Liver (tissue), 9 donors: Measurements from ENCODE around the gene CCSAP. TPM values are rescaled to one million over a fixed set of nuclear protein-coding genes. Genes with fewer than 3 reads are reported as not detected.

Experiments used
- DNase-seq: peaks from one replicate; pipeline ENCODE4 v3.0.0-alpha.2; 2017; ENCODE audit warnings: low spot score
- H3K27ac ChIP-seq, 2 donors: one replicate each; pipeline ENCODE4 v1.7.0; 2013; ENCODE audit warnings: inconsistent platforms in 2 of 2, low read length in 2 of 2, control low read depth in 1 of 2, low read depth in 1 of 2, mild to moderate bottlenecking in 1 of 2
- H3K27me3 ChIP-seq, 4 donors: one replicate each; pipeline versions ENCODE4 v1.6.1 to v1.7.0; 2013; ENCODE audit warnings: low read length in 3 of 4, inconsistent platforms in 1 of 4, mild to moderate bottlenecking in 1 of 4, moderate library complexity in 1 of 4; ENCODE audit not compliant: control insufficient read depth in 4 of 4, insufficient read depth in 4 of 4
- H3K36me3 ChIP-seq, 4 donors: one replicate each; pipeline versions ENCODE4 v1.6.1 to v1.7.0; 2013; ENCODE audit warnings: low read length in 3 of 4, mild to moderate bottlenecking in 3 of 4, low read depth in 1 of 4, moderate library complexity in 1 of 4; ENCODE audit not compliant: control insufficient read depth in 4 of 4, insufficient read depth in 3 of 4
- H3K4me1 ChIP-seq, 4 donors: one replicate each; pipeline versions ENCODE4 v1.6.1 to v1.7.0; 2013; ENCODE audit warnings: low read length in 3 of 4, mild to moderate bottlenecking in 3 of 4, moderate library complexity in 1 of 4; ENCODE audit not compliant: control insufficient read depth in 4 of 4, insufficient read depth in 4 of 4
- H3K4me3 ChIP-seq, 3 donors: one replicate each; pipeline versions ENCODE4 v1.6.1 to v1.7.0; 2013; ENCODE audit warnings: low read length in 3 of 3, control low read depth in 1 of 3, low read depth in 1 of 3, mild to moderate bottlenecking in 1 of 3
- H3K9ac ChIP-seq, 2 donors: one replicate each; pipeline ENCODE4 v1.7.0; 2013; ENCODE audit warnings: low read length in 2 of 2, mild to moderate bottlenecking in 2 of 2, moderate library complexity in 2 of 2, control low read depth in 1 of 2, low read depth in 1 of 2
- H3K9me3 ChIP-seq, 4 donors: one replicate each; pipeline versions ENCODE4 v1.6.1 to v1.7.0; 2013; ENCODE audit warnings: low read length in 3 of 4; ENCODE audit not compliant: control insufficient read depth in 4 of 4
- EGR1 ChIP-seq, 2 donors: IDR thresholded peaks; 2 replicates each; pipeline ENCODE4 v1.6.1; 2016 to 2018; ENCODE audit warnings: antibody characterized with exemption in 2 of 2, low read depth in 2 of 2
- FOXA1 ChIP-seq: IDR thresholded peaks from 2 replicates; pipeline ENCODE4 v1.6.1; 2016; ENCODE audit warnings: antibody characterized with exemption
- FOXA2 ChIP-seq: IDR thresholded peaks from 2 replicates; pipeline ENCODE4 v1.6.1; 2016; ENCODE audit warnings: antibody characterized with exemption
- GABPA ChIP-seq, 2 donors: IDR thresholded peaks in 1 of 2; conservative IDR thresholded peaks in 1 of 2; 2 replicates each; pipeline ENCODE4 v1.6.1; 2016; ENCODE audit warnings: antibody characterized with exemption in 2 of 2, mild to moderate bottlenecking in 1 of 2, moderate library complexity in 1 of 2
- HNF4A ChIP-seq, 2 donors: conservative IDR thresholded peaks; 2 replicates each; pipeline ENCODE4 v1.6.1; 2016; ENCODE audit warnings: antibody characterized with exemption in 2 of 2, mild to moderate bottlenecking in 2 of 2
- HNF4G ChIP-seq: IDR thresholded peaks from 2 replicates; pipeline ENCODE4 v1.6.1; 2016; ENCODE audit warnings: antibody characterized with exemption
- JUND ChIP-seq, 2 donors: IDR thresholded peaks; 2 replicates each; pipeline ENCODE4 v1.6.1; 2016; ENCODE audit warnings: antibody characterized with exemption in 2 of 2
- NR2F2 ChIP-seq: IDR thresholded peaks from 2 replicates; pipeline ENCODE4 v1.6.1; 2016; ENCODE audit warnings: antibody characterized with exemption
- RAD21 ChIP-seq, 2 donors: IDR thresholded peaks; 2 replicates each; pipeline ENCODE4 v1.6.1; 2016; ENCODE audit warnings: antibody characterized with exemption in 2 of 2, mild to moderate bottlenecking in 2 of 2
- RXRA ChIP-seq, 2 donors: IDR thresholded peaks; 2 replicates each; pipeline ENCODE4 v1.6.1; 2017 to 2018; ENCODE audit warnings: antibody characterized with exemption in 2 of 2, mild to moderate bottlenecking in 1 of 2
- SP1 ChIP-seq: IDR thresholded peaks from 2 replicates; pipeline ENCODE4 v1.6.1; 2018; ENCODE audit warnings: antibody characterized with exemption, mild to moderate bottlenecking
- TAF1 ChIP-seq: conservative IDR thresholded peaks from 2 replicates; pipeline ENCODE4 v1.6.1; 2016; ENCODE audit warnings: antibody characterized with exemption, mild to moderate bottlenecking
- YY1 ChIP-seq: IDR thresholded peaks from 2 replicates; pipeline ENCODE4 v1.6.1; 2016; ENCODE audit warnings: antibody characterized with exemption, mild to moderate bottlenecking
- WGBS: extraction: QIAGEN DNeasy Blood & Tissue Kit; methylation state at CpG from one replicate; pipeline ENCODE4 v1.1.7; 2013; 5-methylcytosine and 5-hydroxymethylcytosine counted together
- polyA plus RNA-seq, 2 donors: library from polyadenylated mRNA; stranded (reverse) in 1 of 2; unstranded in 1 of 2; fragments of 200-250 nt in 1 of 2; fragments of >200 nt in 1 of 2; fragmentation: Nextera tagmentation in 1 of 2; extraction: Ambion mirVana in 1 of 2; gene quantifications; one replicate each; pipeline versions ENCODE4 v1.2.1 to v1.2.3, GENCODE V29; 2013 to 2015
- total RNA-seq, 2 donors: library from RNA; depleted of rRNA; stranded (reverse); fragments of >200 nt; gene quantifications; one replicate each; pipeline ENCODE4 v1.2.3, GENCODE V29; 2014
- TF ChIP-seq, protein P1 (sequence below): IDR thresholded peaks from 2 replicates; pipeline ENCODE4 v1.6.1; 2016; ENCODE audit warnings: antibody characterized with exemption, mild to moderate bottlenecking
- TF ChIP-seq, protein P2 (sequence below): fragments of 150-350 bp; IDR thresholded peaks from 2 replicates; pipeline ENCODE4 v1.5.1; 2017; ENCODE audit warnings: improper control_type of control experiment, low read depth, low read length; ENCODE audit not compliant: missing input control
- TF ChIP-seq, protein P3 (sequence below): IDR thresholded peaks from 2 replicates; pipeline ENCODE4 v1.6.1; 2016; ENCODE audit warnings: antibody characterized with exemption
- TF ChIP-seq, protein P4 (sequence below): IDR thresholded peaks from 2 replicates; pipeline ENCODE4 v1.6.1; 2016; ENCODE audit warnings: antibody characterized with exemption
- TF ChIP-seq, protein P5 (sequence below): IDR thresholded peaks from 2 replicates; pipeline ENCODE4 v1.6.1; 2016; ENCODE audit warnings: antibody characterized with exemption
- donor health status: healthy.
- donor health status: healthy.
- donor health status: healthy.
- donor health status: healthy.
- donor health status: healthy.

Gene CCSAP
- total and polyA plus RNA-seq, 4 donors, result 0.77 to 4.6 (median 1.7) TPM

DNA sequence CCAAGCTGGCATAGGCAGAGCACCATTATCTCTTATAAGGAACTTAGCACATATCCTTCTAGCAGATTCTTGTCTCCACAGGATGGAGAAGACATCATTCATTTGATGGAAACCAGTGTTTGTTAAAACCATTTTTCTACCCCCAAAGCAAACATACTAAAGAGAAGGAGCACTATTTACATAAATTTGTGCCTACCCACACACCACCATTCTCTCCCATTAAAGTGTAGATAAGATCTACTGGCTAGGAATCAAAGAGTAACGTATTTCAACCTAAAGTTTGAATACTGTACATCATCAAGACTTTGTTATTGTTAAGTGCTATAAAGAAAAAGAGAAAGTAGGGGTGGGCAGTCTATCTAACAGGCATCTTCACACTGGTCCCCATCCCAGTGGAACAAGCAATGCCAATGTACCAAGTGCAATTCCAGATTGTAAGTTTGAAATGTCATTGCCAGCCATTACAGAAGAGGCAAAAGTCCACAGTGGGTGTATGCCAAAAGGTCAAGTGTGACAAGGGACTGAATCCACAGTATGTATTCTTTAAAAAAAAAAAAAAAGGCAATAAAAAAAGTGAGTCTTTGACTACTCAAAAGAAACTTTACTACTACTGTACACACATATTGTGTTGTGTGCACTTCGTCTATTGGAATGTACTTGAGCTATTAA lies 18.8 kb downstream of the CCSAP start:
- Histone ChIP-seq H3K9ac (no peak overlapping the region), H3K4me1 (peaks cover 0 to 27% (median 13%) of the 10 kb centered on the region in 4 donors), H3K4me3 (no peak overlapping the region), H3K27me3 (no peaks in the 10 kb centered on the region), H3K9me3 (no peaks in the 10 kb centered on the region), H3K27ac (no peak overlapping the region), H3K36me3 (peaks cover 0 to 14% (median 7%) of the 10 kb centered on the region in 4 donors)
- no peak for DNase-seq
- WGBS, result 76% methylated on average over 2 of the region's 2 CpGs
- TF ChIP-seq JUND (IDR thresholded peaks at IDR 0.05) (peak in 1 of 2 donors; percentile 22), RAD21 (IDR thresholded peaks at IDR 0.05) (peak; percentile 9 to 31), RXRA (IDR thresholded peaks at IDR 0.05) (peak; percentile 61 to 64), FOXA2 (peak; percentile 21), SP1 (peak; percentile 42), TAF1 (no peak), EGR1 (IDR thresholded peaks at IDR 0.05; ENCODE audit: low read depth in 2 of 2) (no peak), HNF4G (no peak), NR2F2 (peak; percentile 30), FOXA1 (no peak), GABPA (IDR thresholded peaks at IDR 0.05 in 1 of 2, conservative IDR thresholded peaks at IDR 0.05 in 1 of 2) (no peak), YY1 (peak; percentile 80), HNF4A (conservative IDR thresholded peaks at IDR 0.05) (peak; percentile 87 to 88)
- TF ChIP-seq, protein P1, sequence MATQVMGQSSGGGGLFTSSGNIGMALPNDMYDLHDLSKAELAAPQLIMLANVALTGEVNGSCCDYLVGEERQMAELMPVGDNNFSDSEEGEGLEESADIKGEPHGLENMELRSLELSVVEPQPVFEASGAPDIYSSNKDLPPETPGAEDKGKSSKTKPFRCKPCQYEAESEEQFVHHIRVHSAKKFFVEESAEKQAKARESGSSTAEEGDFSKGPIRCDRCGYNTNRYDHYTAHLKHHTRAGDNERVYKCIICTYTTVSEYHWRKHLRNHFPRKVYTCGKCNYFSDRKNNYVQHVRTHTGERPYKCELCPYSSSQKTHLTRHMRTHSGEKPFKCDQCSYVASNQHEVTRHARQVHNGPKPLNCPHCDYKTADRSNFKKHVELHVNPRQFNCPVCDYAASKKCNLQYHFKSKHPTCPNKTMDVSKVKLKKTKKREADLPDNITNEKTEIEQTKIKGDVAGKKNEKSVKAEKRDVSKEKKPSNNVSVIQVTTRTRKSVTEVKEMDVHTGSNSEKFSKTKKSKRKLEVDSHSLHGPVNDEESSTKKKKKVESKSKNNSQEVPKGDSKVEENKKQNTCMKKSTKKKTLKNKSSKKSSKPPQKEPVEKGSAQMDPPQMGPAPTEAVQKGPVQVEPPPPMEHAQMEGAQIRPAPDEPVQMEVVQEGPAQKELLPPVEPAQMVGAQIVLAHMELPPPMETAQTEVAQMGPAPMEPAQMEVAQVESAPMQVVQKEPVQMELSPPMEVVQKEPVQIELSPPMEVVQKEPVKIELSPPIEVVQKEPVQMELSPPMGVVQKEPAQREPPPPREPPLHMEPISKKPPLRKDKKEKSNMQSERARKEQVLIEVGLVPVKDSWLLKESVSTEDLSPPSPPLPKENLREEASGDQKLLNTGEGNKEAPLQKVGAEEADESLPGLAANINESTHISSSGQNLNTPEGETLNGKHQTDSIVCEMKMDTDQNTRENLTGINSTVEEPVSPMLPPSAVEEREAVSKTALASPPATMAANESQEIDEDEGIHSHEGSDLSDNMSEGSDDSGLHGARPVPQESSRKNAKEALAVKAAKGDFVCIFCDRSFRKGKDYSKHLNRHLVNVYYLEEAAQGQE, result no peak
- TF ChIP-seq, protein P2, sequence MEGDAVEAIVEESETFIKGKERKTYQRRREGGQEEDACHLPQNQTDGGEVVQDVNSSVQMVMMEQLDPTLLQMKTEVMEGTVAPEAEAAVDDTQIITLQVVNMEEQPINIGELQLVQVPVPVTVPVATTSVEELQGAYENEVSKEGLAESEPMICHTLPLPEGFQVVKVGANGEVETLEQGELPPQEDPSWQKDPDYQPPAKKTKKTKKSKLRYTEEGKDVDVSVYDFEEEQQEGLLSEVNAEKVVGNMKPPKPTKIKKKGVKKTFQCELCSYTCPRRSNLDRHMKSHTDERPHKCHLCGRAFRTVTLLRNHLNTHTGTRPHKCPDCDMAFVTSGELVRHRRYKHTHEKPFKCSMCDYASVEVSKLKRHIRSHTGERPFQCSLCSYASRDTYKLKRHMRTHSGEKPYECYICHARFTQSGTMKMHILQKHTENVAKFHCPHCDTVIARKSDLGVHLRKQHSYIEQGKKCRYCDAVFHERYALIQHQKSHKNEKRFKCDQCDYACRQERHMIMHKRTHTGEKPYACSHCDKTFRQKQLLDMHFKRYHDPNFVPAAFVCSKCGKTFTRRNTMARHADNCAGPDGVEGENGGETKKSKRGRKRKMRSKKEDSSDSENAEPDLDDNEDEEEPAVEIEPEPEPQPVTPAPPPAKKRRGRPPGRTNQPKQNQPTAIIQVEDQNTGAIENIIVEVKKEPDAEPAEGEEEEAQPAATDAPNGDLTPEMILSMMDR, result no peak
- TF ChIP-seq, protein P3, sequence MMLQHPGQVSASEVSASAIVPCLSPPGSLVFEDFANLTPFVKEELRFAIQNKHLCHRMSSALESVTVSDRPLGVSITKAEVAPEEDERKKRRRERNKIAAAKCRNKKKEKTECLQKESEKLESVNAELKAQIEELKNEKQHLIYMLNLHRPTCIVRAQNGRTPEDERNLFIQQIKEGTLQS, result no peak
- TF ChIP-seq, protein P4, sequence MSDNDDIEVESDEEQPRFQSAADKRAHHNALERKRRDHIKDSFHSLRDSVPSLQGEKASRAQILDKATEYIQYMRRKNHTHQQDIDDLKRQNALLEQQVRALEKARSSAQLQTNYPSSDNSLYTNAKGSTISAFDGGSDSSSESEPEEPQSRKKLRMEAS, result peak; percentile 2
- TF ChIP-seq, protein P5, sequence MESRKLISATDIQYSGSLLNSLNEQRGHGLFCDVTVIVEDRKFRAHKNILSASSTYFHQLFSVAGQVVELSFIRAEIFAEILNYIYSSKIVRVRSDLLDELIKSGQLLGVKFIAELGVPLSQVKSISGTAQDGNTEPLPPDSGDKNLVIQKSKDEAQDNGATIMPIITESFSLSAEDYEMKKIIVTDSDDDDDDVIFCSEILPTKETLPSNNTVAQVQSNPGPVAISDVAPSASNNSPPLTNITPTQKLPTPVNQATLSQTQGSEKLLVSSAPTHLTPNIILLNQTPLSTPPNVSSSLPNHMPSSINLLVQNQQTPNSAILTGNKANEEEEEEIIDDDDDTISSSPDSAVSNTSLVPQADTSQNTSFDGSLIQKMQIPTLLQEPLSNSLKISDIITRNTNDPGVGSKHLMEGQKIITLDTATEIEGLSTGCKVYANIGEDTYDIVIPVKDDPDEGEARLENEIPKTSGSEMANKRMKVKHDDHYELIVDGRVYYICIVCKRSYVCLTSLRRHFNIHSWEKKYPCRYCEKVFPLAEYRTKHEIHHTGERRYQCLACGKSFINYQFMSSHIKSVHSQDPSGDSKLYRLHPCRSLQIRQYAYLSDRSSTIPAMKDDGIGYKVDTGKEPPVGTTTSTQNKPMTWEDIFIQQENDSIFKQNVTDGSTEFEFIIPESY, result no peak
